ENCODE data around the gene MSMO1.

MSMO1 gene

GRCh38 chr4:165360985-165361670, 33.7 kb downstream of the MSMO1 start:
- no peak for FAIRE-seq

- no peak for FAIRE-seq
These were observed 34.3 kb downstream of the MSMO1 start for GRCh38 chr4:165361810-165362209.

GRCh38 chr4:165364452-165365080, 37.1 kb downstream of the MSMO1 start:
- FAIRE-seq: no peak

DNA sequence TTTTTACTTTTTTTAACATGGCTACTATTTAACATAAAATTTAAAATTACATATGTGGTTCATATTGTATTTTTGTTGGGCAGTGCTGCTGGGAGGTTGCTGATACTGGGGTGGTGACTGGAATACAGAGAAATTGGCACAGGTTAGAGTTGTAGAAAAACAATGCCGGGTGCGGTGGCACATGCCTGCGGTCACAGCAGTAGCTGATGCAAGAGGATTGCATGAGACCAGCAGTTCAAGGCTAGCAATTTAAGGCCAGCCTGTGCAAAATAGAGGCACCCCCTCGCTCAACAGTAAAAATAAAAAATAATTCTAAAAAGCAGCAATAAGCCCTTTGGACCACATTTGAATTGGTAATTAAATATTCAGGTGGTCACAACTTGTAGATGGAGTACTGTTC, 39.6 kb downstream of the MSMO1 start:
- no peak for FAIRE-seq

GRCh38 chr4:165368114-165368513, 40.6 kb downstream of the MSMO1 start:
- FAIRE-seq: no peak

- FAIRE-seq: no peak
These were observed 41.1 kb downstream of the MSMO1 start for GRCh38 chr4:165368567-165368966.

DNA sequence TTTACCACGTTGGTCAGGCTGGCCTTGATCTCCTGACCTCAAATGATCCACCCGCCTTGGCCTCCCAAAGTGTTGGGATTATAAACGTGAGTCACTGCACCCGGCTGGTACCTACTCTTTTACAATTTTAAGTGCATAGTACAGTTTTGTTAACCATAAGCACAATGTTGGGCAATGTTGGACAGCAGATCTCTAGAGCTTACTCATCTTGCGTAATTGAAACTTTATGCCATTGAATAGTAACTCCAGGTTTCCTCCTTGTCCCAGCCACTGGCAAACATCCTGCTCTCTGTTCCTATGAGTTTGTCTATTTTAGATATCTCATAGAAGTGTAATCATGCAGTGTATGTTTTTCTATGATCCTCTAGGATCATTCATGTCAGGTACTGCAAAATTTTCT, 42.1 kb downstream of the MSMO1 start:
- no peak for FAIRE-seq

GRCh38 chr4:165370530-165370929, 43.1 kb downstream of the MSMO1 start:
- FAIRE-seq: no peak

- no peak for FAIRE-seq
These were observed 48.0 kb downstream of the MSMO1 start for GRCh38 chr4:165375465-165375864.

GRCh38 chr4:165378398-165378744, 50.9 kb downstream of the MSMO1 start:
- no peak for FAIRE-seq

- FAIRE-seq: no peak
These were observed 51.5 kb downstream of the MSMO1 start, which contains the start of gene CPE for GRCh38 chr4:165378745-165379677. TSS of gene CPE (plus strand) at chr4:165379008. CDS start at chr4:165379222, 214 bp downstream.

DNA sequence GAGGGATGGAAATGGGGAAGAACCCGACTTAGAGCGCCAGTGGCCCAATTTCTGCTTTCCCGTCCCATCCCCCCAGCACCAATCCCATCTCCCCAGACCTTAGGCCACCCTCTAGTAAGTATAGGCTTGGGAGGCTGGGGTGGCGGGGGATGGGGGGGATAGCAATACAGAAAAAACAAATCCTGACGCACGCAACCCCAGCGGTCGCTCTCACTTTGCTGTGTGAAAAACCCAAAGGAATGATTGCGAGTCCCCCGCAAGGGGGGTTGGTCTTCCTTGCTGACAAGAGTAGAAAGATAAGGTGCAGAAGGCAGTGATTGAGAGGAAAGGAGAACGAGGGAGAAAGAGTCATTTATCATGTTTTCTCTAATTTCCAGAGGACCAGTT, 52.2 kb downstream of the MSMO1 start:
- no peak for FAIRE-seq

GRCh38 chr4:165380805-165381204, 53.3 kb downstream of the MSMO1 start:
- no peak for FAIRE-seq

DNA sequence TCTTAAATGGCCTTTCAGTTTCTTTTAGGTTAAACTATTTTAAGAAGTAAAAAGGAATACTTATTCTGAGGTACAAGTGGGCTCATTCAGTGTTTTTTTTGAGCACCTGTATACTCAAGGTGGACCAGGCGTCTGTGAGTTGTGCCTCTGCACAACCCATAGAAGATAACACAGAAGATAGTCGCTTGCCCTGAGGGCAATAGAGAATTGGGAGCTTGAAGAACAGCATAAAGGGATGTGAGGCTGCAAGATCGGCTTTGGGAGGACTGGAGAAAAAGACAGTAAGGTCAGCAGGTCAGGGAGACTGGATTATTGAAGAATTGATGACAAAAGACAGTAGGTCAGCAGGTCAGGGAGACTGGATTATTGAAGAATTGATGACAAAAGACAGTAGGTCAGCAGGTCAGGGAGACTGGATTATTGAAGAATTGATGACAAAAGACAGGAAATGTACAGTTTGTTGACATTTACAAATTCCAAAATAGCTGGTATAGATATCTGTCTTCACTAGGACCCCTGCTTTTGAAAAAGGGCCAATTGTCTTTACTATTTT, 54.4 kb downstream of the MSMO1 start:
- FAIRE-seq: no peak

- FAIRE-seq: no peak
These were observed 55.2 kb downstream of the MSMO1 start for GRCh38 chr4:165382640-165383039.

GRCh38 chr4:165383591-165384073, 56.2 kb downstream of the MSMO1 start:
- FAIRE-seq: no peak

GRCh38 chr4:165384186-165384585, 56.7 kb downstream of the MSMO1 start:
- FAIRE-seq: no peak

- peak; percentile 67 for FAIRE-seq
These were observed 57.1 kb downstream of the MSMO1 start for GRCh38 chr4:165384598-165384997.

DNA sequence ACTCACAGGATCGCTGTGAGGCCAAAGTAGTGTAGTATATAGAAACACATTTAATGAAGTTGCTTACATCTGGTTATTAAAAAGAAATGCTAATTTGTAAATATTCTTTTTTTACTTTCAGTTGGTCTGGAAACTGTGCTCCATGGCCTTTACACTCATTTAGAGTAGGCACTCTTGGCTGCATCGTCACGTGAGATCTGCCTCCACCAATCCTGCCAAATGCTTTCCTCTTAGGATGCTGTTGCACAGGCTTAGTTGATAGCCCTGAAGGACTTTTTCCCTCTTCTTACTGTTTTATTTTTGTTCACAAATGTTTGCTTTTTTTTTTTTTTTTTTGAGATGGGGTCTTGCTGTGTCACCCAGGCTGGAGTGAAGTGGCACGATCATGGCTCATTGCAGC, 57.7 kb downstream of the MSMO1 start:
- no peak for FAIRE-seq

DNA sequence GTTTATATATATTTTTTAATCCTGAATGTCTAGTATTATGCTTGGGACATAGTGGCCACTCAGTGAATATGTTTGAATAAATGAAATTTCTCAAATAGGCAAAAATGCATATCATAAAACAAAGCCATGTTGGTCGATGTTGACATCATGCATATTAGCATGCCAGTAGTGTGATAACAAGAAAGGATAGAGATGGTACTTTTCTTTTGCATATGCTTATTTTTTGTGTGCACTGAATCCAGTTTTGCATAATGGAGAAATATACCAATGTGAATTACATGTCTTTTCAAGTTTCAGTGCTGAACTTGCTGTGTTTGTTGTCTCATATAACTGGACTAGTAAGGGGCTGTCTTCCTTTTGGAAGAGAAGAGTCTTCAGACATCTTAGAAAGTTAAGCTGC, 58.9 kb downstream of the MSMO1 start:
- no peak for FAIRE-seq

GRCh38 chr4:165388756-165389155, 61.3 kb downstream of the MSMO1 start:
- FAIRE-seq: no peak
